HepG2 (cell line): ENCODE measurements around the gene CD7. TPM values are rescaled to one million over a fixed set of nuclear protein-coding genes. Genes with fewer than 3 reads are reported as not detected.

Experiments used
- DNMT1 ChIP-seq: sonication (generic); formaldehyde crosslinking; IDR thresholded peaks from 2 replicates; pipeline ENCODE4 v1.5.1; 2020; ENCODE audit warnings: mild to moderate bottlenecking, missing genetic modification reagents
- EZH2 ChIP-seq: conservative IDR thresholded peaks from 2 replicates; pipeline ENCODE4 v1.6.1; 2012; ENCODE audit warnings: mild to moderate bottlenecking, low read depth, low read length, moderate library complexity
- GFI1 ChIP-seq: sonication (generic); formaldehyde crosslinking; IDR thresholded peaks from 2 replicates; pipeline ENCODE4 v1.5.0; 2020; ENCODE audit warnings: missing genetic modification reagents, mild to moderate bottlenecking, borderline replicate concordance
- GLI4 ChIP-seq: sonication (generic); formaldehyde crosslinking; IDR thresholded peaks from 2 replicates; pipeline ENCODE4 v1.5.1; 2020; ENCODE audit warnings: missing genetic modification reagents, mild to moderate bottlenecking, moderate library complexity, borderline replicate concordance
- KDM2A ChIP-seq: sonication (generic); formaldehyde crosslinking; IDR thresholded peaks from 2 replicates; pipeline ENCODE4 v1.4.0; 2020; ENCODE audit warnings: low read depth, missing genetic modification reagents, borderline replicate concordance
- NAIF1 ChIP-seq: sonication (generic); formaldehyde crosslinking; IDR thresholded peaks from 2 replicates; pipeline ENCODE4 v1.5.0; 2020; ENCODE audit warnings: mild to moderate bottlenecking, missing genetic modification reagents, borderline replicate concordance
- ZNF232 ChIP-seq: sonication (generic); formaldehyde crosslinking; IDR thresholded peaks from 2 replicates; pipeline ENCODE4 v1.4.0; 2020; ENCODE audit warnings: missing genetic modification reagents, borderline replicate concordance
- ZNF616 ChIP-seq: sonication (generic); formaldehyde crosslinking; IDR thresholded peaks from 2 replicates; pipeline ENCODE4 v1.5.0; 2020; ENCODE audit warnings: low read depth, mild to moderate bottlenecking, missing genetic modification reagents
- polyA plus RNA-seq, 8 experiments: library from polyadenylated mRNA; depleted of rRNA in 3 of 8; stranded (reverse) in 7 of 8; unstranded in 1 of 8; fragments of >200 nt; fragmentation: Illumina TruSeq in 4 of 8; extraction: Trizol in 4 of 8; gene quantifications; 2 replicates each; pipeline versions ENCODE4 v1.2.1 to v1.2.3, GENCODE V29; 2011 to 2016; ENCODE audit warnings: low read depth in 4 of 8, missing spikeins in 1 of 8, mixed read lengths in 1 of 8; ENCODE audit not compliant: insufficient read depth in 1 of 8
- total RNA-seq, 5 experiments: library from RNA; depleted of rRNA; stranded (reverse); fragments of >200 nt; fragmentation: Illumina TruSeq; extraction: Trizol; gene quantifications; 2 replicates each; pipeline ENCODE4 v1.2.3, GENCODE V29; 2016; ENCODE audit warnings: low read depth in 1 of 5
- TF ChIP-seq, protein P1 (sequence below), 2 experiments: IDR thresholded peaks; 2 replicates each; pipeline ENCODE4 v1.6.1; 2011 to 2012; ENCODE audit warnings: low read length in 2 of 2, borderline replicate concordance in 1 of 2, low read depth in 1 of 2, mild to moderate bottlenecking in 1 of 2, moderate library complexity in 1 of 2
- TF ChIP-seq, protein P2 (sequence below): sonication (generic); formaldehyde crosslinking; IDR thresholded peaks from 2 replicates; pipeline ENCODE4 v1.8.0; 2022; ENCODE audit warnings: missing genetic modification reagents, mild to moderate bottlenecking, moderate library complexity, borderline replicate concordance
- TF ChIP-seq, protein P3 (sequence below): IDR thresholded peaks from 2 replicates; pipeline ENCODE4 v1.6.1; 2016; ENCODE audit warnings: missing compliant biosample characterization, missing genetic modification reagents, borderline replicate concordance
- TF ChIP-seq, protein P4 (sequence below): fragments of 450-650 bp; IDR thresholded peaks from 2 replicates; pipeline ENCODE4 v1.6.1; 2016
- TF ChIP-seq, protein P5 (sequence below): sonication (generic); formaldehyde crosslinking; IDR thresholded peaks from 2 replicates; pipeline ENCODE4 v1.5.0; 2020; ENCODE audit warnings: missing genetic modification reagents
- TF ChIP-seq, protein P6 (sequence below): sonication (generic); formaldehyde crosslinking; conservative IDR thresholded peaks from 2 replicates; pipeline ENCODE4 v1.8.1; 2023; ENCODE audit warnings: missing genetic modification reagents
- TF ChIP-seq, protein P7 (sequence below): sonication (generic); formaldehyde crosslinking; IDR thresholded peaks from 2 replicates; pipeline ENCODE4 v1.5.1; 2020; ENCODE audit warnings: mild to moderate bottlenecking, missing genetic modification reagents, moderate library complexity

CD7 gene
- total and polyA plus RNA-seq, 2 of the 13 experiments (the other 11 are each of a cell fraction or from before 2014, with no cell fraction given), result 67.6 to 76.4 TPM

DNA sequence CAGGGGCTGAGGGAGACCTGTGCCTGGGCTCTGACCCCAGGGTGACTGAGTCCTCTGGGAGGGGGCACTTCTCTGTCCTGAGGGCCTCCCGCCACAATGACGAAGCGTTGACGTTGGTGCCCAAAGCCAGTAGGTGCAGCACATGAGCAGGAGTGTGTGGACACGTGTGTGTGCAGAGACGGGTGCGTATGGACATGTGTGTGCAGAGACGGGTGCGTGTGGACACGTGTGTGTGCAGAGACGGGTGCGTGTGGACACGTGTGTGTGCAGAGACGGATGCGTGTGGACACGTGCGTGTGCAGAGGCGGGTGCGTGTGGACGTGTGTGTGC, 726 bp upstream of the CD7 start (continued):
- TF ChIP-seq, protein P1, sequence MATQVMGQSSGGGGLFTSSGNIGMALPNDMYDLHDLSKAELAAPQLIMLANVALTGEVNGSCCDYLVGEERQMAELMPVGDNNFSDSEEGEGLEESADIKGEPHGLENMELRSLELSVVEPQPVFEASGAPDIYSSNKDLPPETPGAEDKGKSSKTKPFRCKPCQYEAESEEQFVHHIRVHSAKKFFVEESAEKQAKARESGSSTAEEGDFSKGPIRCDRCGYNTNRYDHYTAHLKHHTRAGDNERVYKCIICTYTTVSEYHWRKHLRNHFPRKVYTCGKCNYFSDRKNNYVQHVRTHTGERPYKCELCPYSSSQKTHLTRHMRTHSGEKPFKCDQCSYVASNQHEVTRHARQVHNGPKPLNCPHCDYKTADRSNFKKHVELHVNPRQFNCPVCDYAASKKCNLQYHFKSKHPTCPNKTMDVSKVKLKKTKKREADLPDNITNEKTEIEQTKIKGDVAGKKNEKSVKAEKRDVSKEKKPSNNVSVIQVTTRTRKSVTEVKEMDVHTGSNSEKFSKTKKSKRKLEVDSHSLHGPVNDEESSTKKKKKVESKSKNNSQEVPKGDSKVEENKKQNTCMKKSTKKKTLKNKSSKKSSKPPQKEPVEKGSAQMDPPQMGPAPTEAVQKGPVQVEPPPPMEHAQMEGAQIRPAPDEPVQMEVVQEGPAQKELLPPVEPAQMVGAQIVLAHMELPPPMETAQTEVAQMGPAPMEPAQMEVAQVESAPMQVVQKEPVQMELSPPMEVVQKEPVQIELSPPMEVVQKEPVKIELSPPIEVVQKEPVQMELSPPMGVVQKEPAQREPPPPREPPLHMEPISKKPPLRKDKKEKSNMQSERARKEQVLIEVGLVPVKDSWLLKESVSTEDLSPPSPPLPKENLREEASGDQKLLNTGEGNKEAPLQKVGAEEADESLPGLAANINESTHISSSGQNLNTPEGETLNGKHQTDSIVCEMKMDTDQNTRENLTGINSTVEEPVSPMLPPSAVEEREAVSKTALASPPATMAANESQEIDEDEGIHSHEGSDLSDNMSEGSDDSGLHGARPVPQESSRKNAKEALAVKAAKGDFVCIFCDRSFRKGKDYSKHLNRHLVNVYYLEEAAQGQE (IDR thresholded peaks at IDR 0.05; ENCODE audit: borderline replicate concordance in 1 of 2, low read depth in 1 of 2, low read length in 2 of 2), result no peak
- TF ChIP-seq, protein P2, sequence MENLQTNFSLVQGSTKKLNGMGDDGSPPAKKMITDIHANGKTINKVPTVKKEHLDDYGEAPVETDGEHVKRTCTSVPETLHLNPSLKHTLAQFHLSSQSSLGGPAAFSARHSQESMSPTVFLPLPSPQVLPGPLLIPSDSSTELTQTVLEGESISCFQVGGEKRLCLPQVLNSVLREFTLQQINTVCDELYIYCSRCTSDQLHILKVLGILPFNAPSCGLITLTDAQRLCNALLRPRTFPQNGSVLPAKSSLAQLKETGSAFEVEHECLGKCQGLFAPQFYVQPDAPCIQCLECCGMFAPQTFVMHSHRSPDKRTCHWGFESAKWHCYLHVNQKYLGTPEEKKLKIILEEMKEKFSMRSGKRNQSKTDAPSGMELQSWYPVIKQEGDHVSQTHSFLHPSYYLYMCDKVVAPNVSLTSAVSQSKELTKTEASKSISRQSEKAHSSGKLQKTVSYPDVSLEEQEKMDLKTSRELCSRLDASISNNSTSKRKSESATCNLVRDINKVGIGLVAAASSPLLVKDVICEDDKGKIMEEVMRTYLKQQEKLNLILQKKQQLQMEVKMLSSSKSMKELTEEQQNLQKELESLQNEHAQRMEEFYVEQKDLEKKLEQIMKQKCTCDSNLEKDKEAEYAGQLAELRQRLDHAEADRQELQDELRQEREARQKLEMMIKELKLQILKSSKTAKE (CRISPR knock-in tag), result peak; percentile 52; the same call in 1 of the 2 replicates
- TF ChIP-seq ZNF616 (CRISPR knock-in tag) (0 out of 2 replicates have a peak, but pooled peaks have one; percentile 8), EZH2 (no peak), DNMT1 (CRISPR knock-in tag) (0 out of 2 replicates have a peak, but pooled peaks have one; percentile 20), KDM2A (CRISPR knock-in tag) (no peak), GLI4 (CRISPR knock-in tag) (no peak), NAIF1 (CRISPR knock-in tag) (no peak), ZNF232 (CRISPR knock-in tag) (0 out of 2 replicates have a peak, but pooled peaks have one; percentile 27), GFI1 (CRISPR knock-in tag) (no peak)
- TF ChIP-seq, protein P3, sequence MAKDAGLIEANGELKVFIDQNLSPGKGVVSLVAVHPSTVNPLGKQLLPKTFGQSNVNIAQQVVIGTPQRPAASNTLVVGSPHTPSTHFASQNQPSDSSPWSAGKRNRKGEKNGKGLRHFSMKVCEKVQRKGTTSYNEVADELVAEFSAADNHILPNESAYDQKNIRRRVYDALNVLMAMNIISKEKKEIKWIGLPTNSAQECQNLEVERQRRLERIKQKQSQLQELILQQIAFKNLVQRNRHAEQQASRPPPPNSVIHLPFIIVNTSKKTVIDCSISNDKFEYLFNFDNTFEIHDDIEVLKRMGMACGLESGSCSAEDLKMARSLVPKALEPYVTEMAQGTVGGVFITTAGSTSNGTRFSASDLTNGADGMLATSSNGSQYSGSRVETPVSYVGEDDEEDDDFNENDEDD (CRISPR knock-in tag), result 0 out of 2 replicates have a peak, but pooled peaks have one; percentile 19
- TF ChIP-seq, protein P4, sequence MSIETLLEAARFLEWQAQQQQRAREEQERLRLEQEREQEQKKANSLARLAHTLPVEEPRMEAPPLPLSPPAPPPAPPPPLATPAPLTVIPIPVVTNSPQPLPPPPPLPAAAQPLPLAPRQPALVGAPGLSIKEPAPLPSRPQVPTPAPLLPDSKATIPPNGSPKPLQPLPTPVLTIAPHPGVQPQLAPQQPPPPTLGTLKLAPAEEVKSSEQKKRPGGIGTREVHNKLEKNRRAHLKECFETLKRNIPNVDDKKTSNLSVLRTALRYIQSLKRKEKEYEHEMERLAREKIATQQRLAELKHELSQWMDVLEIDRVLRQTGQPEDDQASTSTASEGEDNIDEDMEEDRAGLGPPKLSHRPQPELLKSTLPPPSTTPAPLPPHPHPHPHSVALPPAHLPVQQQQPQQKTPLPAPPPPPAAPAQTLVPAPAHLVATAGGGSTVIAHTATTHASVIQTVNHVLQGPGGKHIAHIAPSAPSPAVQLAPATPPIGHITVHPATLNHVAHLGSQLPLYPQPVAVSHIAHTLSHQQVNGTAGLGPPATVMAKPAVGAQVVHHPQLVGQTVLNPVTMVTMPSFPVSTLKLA, result peak; percentile 92
- TF ChIP-seq, protein P5, sequence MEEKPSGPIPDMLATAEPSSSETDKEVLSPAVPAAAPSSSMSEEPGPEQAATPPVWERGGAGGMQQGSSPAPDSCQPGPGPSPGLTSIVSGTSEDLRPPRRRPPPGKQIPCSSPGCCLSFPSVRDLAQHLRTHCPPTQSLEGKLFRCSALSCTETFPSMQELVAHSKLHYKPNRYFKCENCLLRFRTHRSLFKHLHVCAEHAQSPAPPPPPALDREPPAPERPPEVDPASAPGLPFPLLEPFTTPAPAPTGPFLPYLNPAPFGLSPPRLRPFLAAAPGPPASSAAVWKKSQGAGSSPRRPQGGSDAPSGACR (CRISPR knock-in tag), result no peak
- TF ChIP-seq, protein P6, sequence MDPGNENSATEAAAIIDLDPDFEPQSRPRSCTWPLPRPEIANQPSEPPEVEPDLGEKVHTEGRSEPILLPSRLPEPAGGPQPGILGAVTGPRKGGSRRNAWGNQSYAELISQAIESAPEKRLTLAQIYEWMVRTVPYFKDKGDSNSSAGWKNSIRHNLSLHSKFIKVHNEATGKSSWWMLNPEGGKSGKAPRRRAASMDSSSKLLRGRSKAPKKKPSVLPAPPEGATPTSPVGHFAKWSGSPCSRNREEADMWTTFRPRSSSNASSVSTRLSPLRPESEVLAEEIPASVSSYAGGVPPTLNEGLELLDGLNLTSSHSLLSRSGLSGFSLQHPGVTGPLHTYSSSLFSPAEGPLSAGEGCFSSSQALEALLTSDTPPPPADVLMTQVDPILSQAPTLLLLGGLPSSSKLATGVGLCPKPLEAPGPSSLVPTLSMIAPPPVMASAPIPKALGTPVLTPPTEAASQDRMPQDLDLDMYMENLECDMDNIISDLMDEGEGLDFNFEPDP (CRISPR knock-in tag), result peak; percentile 90; the same call in 1 of the 2 replicates
- TF ChIP-seq, protein P7, sequence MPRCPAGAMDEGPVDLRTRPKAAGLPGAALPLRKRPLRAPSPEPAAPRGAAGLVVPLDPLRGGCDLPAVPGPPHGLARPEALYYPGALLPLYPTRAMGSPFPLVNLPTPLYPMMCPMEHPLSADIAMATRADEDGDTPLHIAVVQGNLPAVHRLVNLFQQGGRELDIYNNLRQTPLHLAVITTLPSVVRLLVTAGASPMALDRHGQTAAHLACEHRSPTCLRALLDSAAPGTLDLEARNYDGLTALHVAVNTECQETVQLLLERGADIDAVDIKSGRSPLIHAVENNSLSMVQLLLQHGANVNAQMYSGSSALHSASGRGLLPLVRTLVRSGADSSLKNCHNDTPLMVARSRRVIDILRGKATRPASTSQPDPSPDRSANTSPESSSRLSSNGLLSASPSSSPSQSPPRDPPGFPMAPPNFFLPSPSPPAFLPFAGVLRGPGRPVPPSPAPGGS (CRISPR knock-in tag), result 0 out of 2 replicates have a peak, but pooled peaks have one; percentile 16
